H9 (cell line): ENCODE results near the gene KRTAP23-1. TPM values are rescaled to one million over a fixed set of nuclear protein-coding genes. Genes with fewer than 3 reads are reported as not detected.

Source experiments
- DNase-seq: peaks from one replicate; pipeline ENCODE4 v3.0.0-alpha.2; 2017
- H2AFZ ChIP-seq: one replicate; pipeline ENCODE4 v1.6.1; 2013; ENCODE audit warnings: mild to moderate bottlenecking, low read length, control low read depth, moderate library complexity
- H2AK5ac ChIP-seq: 2 replicates; pipeline ENCODE4 v1.6.1; 2013; ENCODE audit warnings: low read length, control low read depth, mixed read lengths; ENCODE audit not compliant: insufficient read length
- H2BK120ac ChIP-seq: one replicate; pipeline ENCODE4 v1.6.1; 2013; ENCODE audit warnings: low read depth, mild to moderate bottlenecking, low read length, control low read depth, inconsistent platforms; ENCODE audit not compliant: poor library complexity, severe bottlenecking
- H2BK12ac ChIP-seq: 2 replicates; pipeline ENCODE4 v1.6.1; 2013; ENCODE audit warnings: low read length, control low read depth, mixed read lengths, low read depth; ENCODE audit not compliant: insufficient read length
- H2BK15ac ChIP-seq: 2 replicates; pipeline ENCODE4 v1.6.1; 2013; ENCODE audit warnings: low read depth, low read length, control low read depth
- H2BK20ac ChIP-seq: one replicate; pipeline ENCODE4 v1.6.1; 2013; ENCODE audit warnings: low read depth, mild to moderate bottlenecking, low read length, control low read depth, inconsistent platforms; ENCODE audit not compliant: poor library complexity, severe bottlenecking
- H2BK5ac ChIP-seq: 2 replicates; pipeline ENCODE4 v1.6.1; 2013; ENCODE audit warnings: low read length, control low read depth, mixed read lengths; ENCODE audit not compliant: insufficient read length
- H3K14ac ChIP-seq: 2 replicates; pipeline ENCODE4 v1.6.1; 2013; ENCODE audit warnings: low read length, control low read depth; ENCODE audit not compliant: insufficient read depth
- H3K18ac ChIP-seq: 2 replicates; pipeline ENCODE4 v1.6.1; 2013; ENCODE audit warnings: low read depth, mild to moderate bottlenecking, mixed read lengths, low read length, control low read depth; ENCODE audit not compliant: insufficient read length
- H3K23ac ChIP-seq: 2 replicates; pipeline ENCODE4 v1.6.1; 2013; ENCODE audit warnings: low read length, control low read depth, mixed read lengths, low read depth; ENCODE audit not compliant: insufficient read length
- H3K23me2 ChIP-seq: 2 replicates; pipeline ENCODE4 v1.6.1; 2013; ENCODE audit warnings: low read depth, mild to moderate bottlenecking, mixed read lengths, low read length, control low read depth; ENCODE audit not compliant: insufficient read length, poor library complexity, severe bottlenecking
- H3K27ac ChIP-seq: 2 replicates; pipeline ENCODE4 v1.5.1; 2013; ENCODE audit warnings: low read length, control low read depth, mixed read lengths, low read depth; ENCODE audit not compliant: insufficient read length
- H3K27me3 ChIP-seq: 2 replicates; pipeline ENCODE4 v1.6.1; 2013; ENCODE audit warnings: low read length, control low read depth, inconsistent platforms; ENCODE audit not compliant: insufficient read depth
- H3K4ac ChIP-seq: 2 replicates; pipeline ENCODE4 v1.6.1; 2013; ENCODE audit warnings: low read depth, mild to moderate bottlenecking, control low read depth, inconsistent platforms, low read length, moderate library complexity
- H3K4me1 ChIP-seq: 2 replicates; pipeline ENCODE4 v1.6.1; 2013; ENCODE audit warnings: low read length, control low read depth, inconsistent platforms; ENCODE audit not compliant: insufficient read depth
- H3K4me2 ChIP-seq: 2 replicates; pipeline ENCODE4 v1.6.1; 2013; ENCODE audit warnings: low read length, control low read depth, mixed read lengths; ENCODE audit not compliant: insufficient read length, insufficient read depth
- H3K56ac ChIP-seq: 2 replicates; pipeline ENCODE4 v1.6.1; 2013; ENCODE audit warnings: low read depth, mild to moderate bottlenecking, mixed read lengths, low read length, control low read depth; ENCODE audit not compliant: insufficient read length
- H3K79me1 ChIP-seq: 2 replicates; pipeline ENCODE4 v1.6.1; 2013; ENCODE audit warnings: low read depth, mild to moderate bottlenecking, moderate library complexity, low read length, control low read depth, inconsistent platforms; ENCODE audit not compliant: insufficient read depth, poor library complexity, severe bottlenecking
- H3K79me2 ChIP-seq: 2 replicates; pipeline ENCODE4 v1.6.1; 2013; ENCODE audit warnings: low read length, control low read depth, inconsistent platforms; ENCODE audit not compliant: insufficient read depth
- H3K9ac ChIP-seq: 2 replicates; pipeline ENCODE4 v1.6.1; 2013; ENCODE audit warnings: low read length, control low read depth, mixed read lengths; ENCODE audit not compliant: insufficient read length; ENCODE audit errors: extremely low read depth
- H3K9me3 ChIP-seq: one replicate; pipeline ENCODE4 v1.6.1; 2013; ENCODE audit warnings: low read depth, low read length, inconsistent platforms; ENCODE audit not compliant: control insufficient read depth
- H3T11ph ChIP-seq: one replicate; pipeline ENCODE4 v1.6.1; 2013; ENCODE audit warnings: mild to moderate bottlenecking, low read length, control low read depth, inconsistent platforms
- H4K20me1 ChIP-seq: one replicate; pipeline ENCODE4 v1.6.1; 2013; ENCODE audit not compliant: control insufficient read depth, insufficient read length, insufficient read depth
- H4K5ac ChIP-seq: 2 replicates; pipeline ENCODE4 v1.6.1; 2013; ENCODE audit warnings: low read depth, mild to moderate bottlenecking, mixed read lengths, low read length, control low read depth; ENCODE audit not compliant: insufficient read length
- H4K8ac ChIP-seq: replicated peaks from 2 replicates; pipeline ENCODE4 v1.6.1; 2013; ENCODE audit warnings: low read length, control low read depth, mixed read lengths, low read depth; ENCODE audit not compliant: insufficient read length
- H4K91ac ChIP-seq: 2 replicates; pipeline ENCODE4 v1.6.1; 2013; ENCODE audit warnings: low read depth, mild to moderate bottlenecking, moderate library complexity, mixed read lengths, low read length, control low read depth; ENCODE audit not compliant: insufficient read length
- H3K27ac Mint-ChIP-seq, 3 experiments: 2 replicates in 2 of 3; 3 replicates in 1 of 3; pipeline ENCODE4 v1.8.0; 2020 to 2021; ENCODE audit warnings: mixed read lengths in 3 of 3, mild to moderate bottlenecking in 1 of 3, moderate library complexity in 1 of 3
- H3K27me3 Mint-ChIP-seq: 2 replicates; pipeline ENCODE4 v1.8.0; 2021; ENCODE audit warnings: low read depth, mild to moderate bottlenecking, moderate library complexity, mixed read lengths
- H3K36me3 Mint-ChIP-seq, 3 experiments: 2 replicates in 2 of 3; 3 replicates in 1 of 3; pipeline ENCODE4 v1.8.0; 2020 to 2021; ENCODE audit warnings: low read depth in 3 of 3, mixed read lengths in 3 of 3; ENCODE audit not compliant: insufficient read depth in 1 of 3
- H3K4me1 Mint-ChIP-seq, 2 experiments: 2 replicates each; pipeline ENCODE4 v1.8.0; 2020; ENCODE audit warnings: mixed read lengths in 2 of 2
- H3K4me3 Mint-ChIP-seq, 2 experiments: 2 replicates in 1 of 2; 3 replicates in 1 of 2; pipeline ENCODE4 v1.8.0; 2020 to 2021; ENCODE audit warnings: mild to moderate bottlenecking in 2 of 2, mixed read lengths in 2 of 2, moderate library complexity in 1 of 2
- H3K9me3 Mint-ChIP-seq, 2 experiments: 2 replicates in 1 of 2; 3 replicates in 1 of 2; pipeline ENCODE4 v1.8.0; 2020; ENCODE audit warnings: mild to moderate bottlenecking in 2 of 2, mixed read lengths in 2 of 2, moderate library complexity in 1 of 2
- CTCF ChIP-seq: fragments of 200-600 bp; sonication (generic); conservative IDR thresholded peaks from 3 replicates; pipeline ENCODE4 v1.8.0; 2021; ENCODE audit warnings: antibody characterized with exemption, mild to moderate bottlenecking
- WGBS: extraction: QIAGEN DNeasy Blood & Tissue Kit; methylation state at CpG from one replicate; pipeline ENCODE4 v1.1.7; 2013; ENCODE audit warnings: missing lambda C conversion rate, low lambda C conversion rate, mixed read lengths; ENCODE audit not compliant: insufficient read length; ENCODE audit errors: extremely low coverage; 5-methylcytosine and 5-hydroxymethylcytosine counted together
- total RNA-seq: library from RNA; stranded (reverse); gene quantifications from 2 replicates; pipeline ENCODE4 v1.2.1, GENCODE V29; 2021

KRTAP23-1 gene
- total RNA-seq, 1 experiment from 2014 or later: not detected

DNA sequence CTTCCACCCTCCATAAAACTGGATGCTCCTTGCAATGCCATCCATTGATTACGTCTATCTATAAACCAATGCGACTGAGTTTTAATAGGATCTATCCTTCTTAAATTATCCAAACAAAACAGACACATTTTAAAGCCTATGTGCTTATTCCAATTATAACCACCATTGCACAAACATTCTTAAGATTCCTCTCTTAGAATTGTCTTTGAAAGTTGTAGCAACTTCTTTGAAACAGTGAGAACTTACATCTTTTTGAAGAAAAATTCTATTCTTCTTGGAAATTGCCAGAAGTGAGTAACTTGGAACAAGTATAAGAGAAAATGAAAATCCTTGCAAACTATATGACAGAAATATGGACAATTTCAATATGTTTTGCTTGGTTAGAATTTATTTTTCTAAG is 28.2 kb downstream of the KRTAP23-1 start, which contains the start of gene KRTAP26-1:
Gene KRTAP26-1 (minus strand): TSS at position 101 of the 400 bp plus-strand sequence. CDS start 280 bp downstream, outside the sequence.
- no peak within 1 kb of the TSS for H2BK15ac ChIP-seq
- no peak within 1 kb of the TSS for H3K56ac ChIP-seq
- no peak within 1 kb of the TSS for H4K5ac ChIP-seq
- H2AK5ac ChIP-seq: no peak within 1 kb of the TSS
- H3K23ac ChIP-seq: no peak within 1 kb of the TSS
- H4K91ac ChIP-seq: no peak within 1 kb of the TSS
- H4K8ac ChIP-seq: no peak within 1 kb of the TSS
- H3K14ac ChIP-seq: no peak within 1 kb of the TSS
- no peak within 1 kb of the TSS for H2BK120ac ChIP-seq
- H3K9ac ChIP-seq: no peak within 1 kb of the TSS
- no peaks in the 10 kb centered on the region for H3K9me3 ChIP-seq
- no peak within 1 kb of the TSS for H3K4ac ChIP-seq
- no peak within 1 kb of the TSS for H2BK20ac ChIP-seq
- no peaks in the 10 kb centered on the region for H3K4me1 Mint-ChIP-seq
- H3K27me3 Mint-ChIP-seq: peaks cover 3% of the 10 kb centered on the region; the same call in 1 of the 2 replicates
- H3K4me3 Mint-ChIP-seq: no peak within 1 kb of the TSS
- H2AFZ ChIP-seq: no peak within 1 kb of the TSS
- H2BK12ac ChIP-seq: no peak within 1 kb of the TSS
- H3K23me2 ChIP-seq: no peaks in the 10 kb centered on the region
- WGBS: no CpG with 5 or more reads among the region's 2 CpGs
- H3K4me2 ChIP-seq: no peak within 1 kb of the TSS
- peaks cover under 1 to 5% of the 10 kb centered on the region in 2 experiments; a peak in 1 of 5 replicates for H3K9me3 Mint-ChIP-seq
- H3K27ac Mint-ChIP-seq: no peak within 1 kb of the TSS
- H4K20me1 ChIP-seq: no peaks in the 10 kb centered on the region
- no peak within 1 kb of the TSS for H2BK5ac ChIP-seq
- no peak within 1 kb of the TSS for H3T11ph ChIP-seq
- no peak within 1 kb of the TSS for H3K18ac ChIP-seq
- TF ChIP-seq CTCF: no peak
- H3K27ac ChIP-seq: no peak within 1 kb of the TSS
- no peaks in the 10 kb centered on the region; a peak in 1 of 7 replicates for H3K36me3 Mint-ChIP-seq
- H3K4me1 ChIP-seq: no peaks in the 10 kb centered on the region
- no peaks in the 10 kb centered on the region for H3K79me1 ChIP-seq
- DNase-seq: no peak
- H3K27me3 ChIP-seq: no peaks in the 10 kb centered on the region
- no peaks in the 10 kb centered on the region for H3K79me2 ChIP-seq
